Measurements from ENCODE around the gene ANO10.

ANO10 gene

GRCh38 chr3:43331381-43331780, 290.4 kb downstream of the ANO10 start:
- no peak overlapping the region for H3K4me3 ChIP-seq
- no peak overlapping the region for H3K27ac ChIP-seq
- TF ChIP-seq CTCF (IDR thresholded peaks at IDR 0.05): no peak
- DNase-seq: no peak
- H3K27me3 ChIP-seq: no peaks in the 10 kb centered on the region
- H3K4me1 ChIP-seq: peaks cover 0 to 22% (median 15%) of the 10 kb centered on the region in 4 donors
- peaks cover 14 to 39% (median 39%) of the 10 kb centered on the region in 3 donors for H3K36me3 ChIP-seq
- intact Hi-C loops (cut with DNase I; ENCODE audit: low total_unique reads): no loop called here
- H3K9me3 ChIP-seq: peaks cover 0 to 12% (median 4%) of the 10 kb centered on the region in 3 donors

- no peak for DNase-seq
These were observed 290.8 kb downstream of the ANO10 start for GRCh38 chr3:43330981-43331380.

GRCh38 chr3:43328653-43329052, 293.2 kb downstream of the ANO10 start:
- DNase-seq: no peak
- Histone ChIP-seq H3K27ac (no peak overlapping the region), H3K4me3 (no peak overlapping the region), H3K9me3 (no peaks in the 10 kb centered on the region), H3K27me3 (no peaks in the 10 kb centered on the region), H3K36me3 (peaks cover 4 to 12% (median 12%) of the 10 kb centered on the region in 3 donors), H3K4me1 (peaks cover 0 to 38% (median 27%) of the 10 kb centered on the region in 4 donors)
- TF ChIP-seq CTCF (IDR thresholded peaks at IDR 0.05): no peak
- intact Hi-C loops (cut with DNase I; ENCODE audit: low total_unique reads): no loop called here

More at GRCh38 chr3:43330981-43331380, 290.8 kb downstream of the ANO10 start:
- H3K4me1 ChIP-seq: peaks cover 0 to 26% (median 19%) of the 10 kb centered on the region in 4 donors
- peaks cover 0 to 8% (median under 1%) of the 10 kb centered on the region in 3 donors for H3K9me3 ChIP-seq
- no peak for TF ChIP-seq CTCF (IDR thresholded peaks at IDR 0.05)
- H3K36me3 ChIP-seq: peaks cover 10 to 35% (median 35%) of the 10 kb centered on the region in 3 donors
- H3K27me3 ChIP-seq: no peaks in the 10 kb centered on the region
- H3K4me3 ChIP-seq: no peak overlapping the region
- intact Hi-C loops (cut with DNase I; ENCODE audit: low total_unique reads): no loop called here
- H3K27ac ChIP-seq: no peak overlapping the region

- DNase-seq: no peak
- H3K4me3 ChIP-seq: no peak overlapping the region
- no peaks in the 10 kb centered on the region for H3K9me3 ChIP-seq
- H3K36me3 ChIP-seq: peaks cover 0 to 8% (median 4%) of the 10 kb centered on the region in 3 donors
- peaks cover 0 to 38% (median 27%) of the 10 kb centered on the region in 4 donors for H3K4me1 ChIP-seq
- no peaks in the 10 kb centered on the region for H3K27me3 ChIP-seq
- H3K27ac ChIP-seq: peak overlapping the region; percentile 41 to 54
- intact Hi-C loops (cut with DNase I; ENCODE audit: low total_unique reads): no loop called here
- TF ChIP-seq CTCF (IDR thresholded peaks at IDR 0.05): no peak
These were observed 294.2 kb downstream of the ANO10 start for GRCh38 chr3:43327582-43327979.

DNA sequence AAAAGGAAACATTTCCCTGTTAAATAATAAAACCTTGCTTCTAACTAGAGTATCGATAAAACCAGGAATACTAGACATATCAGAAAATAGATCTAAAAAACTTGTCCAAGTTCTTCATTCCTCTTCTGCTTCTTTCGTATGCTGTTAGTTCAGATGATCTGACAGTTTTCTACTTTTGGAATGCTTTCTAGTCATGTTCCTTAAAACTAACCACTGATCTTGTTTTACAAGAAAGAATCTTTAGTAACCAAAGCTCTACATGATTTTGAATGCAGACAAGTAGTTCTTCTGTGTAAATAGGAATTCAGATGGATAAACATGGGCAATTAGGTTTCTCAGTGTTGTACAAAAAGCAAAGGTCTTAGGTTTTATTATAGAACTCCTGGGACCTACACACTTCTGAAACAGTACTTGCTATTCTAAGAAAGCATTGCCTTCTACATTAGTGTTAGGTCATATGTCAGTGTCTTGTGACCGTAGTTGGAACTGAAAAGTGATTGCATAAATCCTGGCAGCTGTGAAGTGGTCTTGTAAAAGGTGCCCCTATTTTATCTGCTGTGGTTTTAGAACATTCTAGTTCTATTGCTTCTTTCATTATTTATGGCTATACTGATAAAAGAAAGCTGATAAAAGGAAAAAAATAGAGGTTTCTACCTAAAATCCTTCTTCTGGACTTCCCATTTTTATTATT, 294.8 kb downstream of the ANO10 start:
- H3K36me3 ChIP-seq: peaks cover 0 to 3% (median 0%) of the 10 kb centered on the region in 3 donors
- H3K4me3 ChIP-seq: no peak overlapping the region
- H3K27ac ChIP-seq: peak overlapping the region; percentile 41 to 54
- H3K9me3 ChIP-seq: no peaks in the 10 kb centered on the region
- DNase-seq: peak in 1 of 2 donors; percentile 55
- no peak for TF ChIP-seq CTCF (IDR thresholded peaks at IDR 0.05)
- H3K4me1 ChIP-seq: peaks cover 0 to 38% (median 27%) of the 10 kb centered on the region in 4 donors
- intact Hi-C loops (cut with DNase I; ENCODE audit: low total_unique reads): no loop called here
- no peaks in the 10 kb centered on the region for H3K27me3 ChIP-seq
